NCI-H2107 treated with DMSO at 0.1 percent for 48 hours (cell line): ENCODE data around the gene DAB1.
A peak's percentile ranks its signal among the peaks of the same experiment; 100 is the strongest.
"Not testable (repeated sequence)": the region's sequence is repeated elsewhere in the genome, so short reads cannot be mapped to it uniquely, and the experiment has no call there.

Experiments
- DNase-seq: peaks from one replicate; lab custom pipeline; 2025; ENCODE audit not compliant: unreplicated experiment; lab: John Stamatoyannopoulos, UW

Gene DAB1

DNA sequence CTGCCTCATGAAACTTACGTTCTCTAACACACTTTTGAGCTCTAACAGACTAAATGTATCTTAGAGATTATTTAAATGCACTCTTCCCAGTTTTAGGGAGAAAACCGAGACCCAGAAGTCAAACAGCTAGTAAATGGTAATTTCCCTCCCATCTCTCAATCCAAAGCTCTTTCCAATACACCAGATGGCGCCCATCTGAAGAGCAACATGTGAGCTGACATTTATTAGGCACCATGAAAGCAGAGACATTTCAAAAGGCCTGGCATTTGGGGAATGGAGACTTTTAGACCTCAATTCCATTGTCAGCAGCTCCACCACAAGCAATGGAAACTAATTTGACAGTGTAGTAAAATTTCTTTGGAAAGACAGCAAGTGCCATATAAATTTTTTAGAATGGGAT is 191.4 kb downstream of the DAB1 start:
- DNase-seq, result no peak

- no peak for DNase-seq
Measured at GRCh38 chr1:57229998-57230397, 193.9 kb downstream of the DAB1 start.

- no peak for DNase-seq
Measured at GRCh38 chr1:57229076-57229475, 194.8 kb downstream of the DAB1 start.

DNA sequence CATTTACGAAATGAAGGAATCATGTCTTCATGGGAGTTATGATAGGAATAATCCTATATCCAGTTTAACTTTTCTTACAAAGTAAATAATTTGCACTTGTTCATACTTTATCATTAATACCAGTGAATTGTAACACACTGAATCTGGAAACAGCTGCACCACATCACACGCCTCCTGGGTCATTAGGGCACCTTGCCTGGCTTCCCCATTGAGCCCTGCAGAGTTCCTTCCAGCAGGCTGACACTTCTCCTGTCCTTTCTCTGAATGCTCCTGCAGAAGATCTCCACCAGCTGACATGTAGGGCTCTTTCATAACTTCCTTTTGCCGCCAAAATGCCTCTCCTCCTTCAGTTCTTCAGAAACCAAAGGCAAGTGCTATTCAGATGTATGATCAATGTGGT is 201.1 kb downstream of the DAB1 start:
- no peak for DNase-seq

DNA sequence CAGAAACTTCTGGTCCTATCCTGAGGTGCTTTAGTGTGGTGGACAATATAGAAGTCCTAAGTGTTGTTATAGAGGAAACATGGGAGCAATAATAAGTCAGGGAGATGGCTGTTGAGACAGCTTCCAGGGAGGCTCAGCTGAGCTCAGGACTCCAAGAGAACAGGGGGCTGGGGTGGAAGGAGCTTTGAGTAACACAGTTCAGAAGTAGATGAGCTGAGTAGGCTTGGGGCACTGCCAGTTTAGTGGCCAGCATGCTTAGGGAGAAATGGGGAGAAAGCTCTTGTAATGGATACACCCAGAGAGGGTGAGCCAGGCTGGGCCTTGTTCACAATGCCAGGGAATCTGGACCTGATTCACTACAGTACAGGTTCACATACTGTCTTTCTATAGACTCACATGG is 201.6 kb downstream of the DAB1 start:
- DNase-seq, result no peak

DNA sequence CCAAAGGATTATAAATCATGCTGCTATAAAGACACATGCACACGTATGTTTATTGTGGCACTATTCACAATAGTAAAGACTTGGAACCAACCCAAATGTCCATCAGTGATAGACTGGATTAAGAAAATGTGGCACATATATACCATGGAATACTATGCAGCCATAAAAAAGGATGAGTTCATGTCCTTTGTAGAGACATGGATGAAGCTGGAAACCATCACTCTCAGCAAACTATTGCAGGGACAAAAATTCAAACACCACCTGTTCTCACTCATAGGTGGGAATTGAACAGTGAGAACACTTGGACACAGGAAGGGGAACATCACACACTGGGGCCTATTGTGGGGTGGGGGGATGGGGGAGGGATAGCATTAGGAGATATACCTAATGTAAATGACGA is 203.0 kb downstream of the DAB1 start:
- not testable (repeated sequence) for DNase-seq

- DNase-seq, result no peak
Measured at GRCh38 chr1:57218487-57219079, 205.3 kb downstream of the DAB1 start.

DNA sequence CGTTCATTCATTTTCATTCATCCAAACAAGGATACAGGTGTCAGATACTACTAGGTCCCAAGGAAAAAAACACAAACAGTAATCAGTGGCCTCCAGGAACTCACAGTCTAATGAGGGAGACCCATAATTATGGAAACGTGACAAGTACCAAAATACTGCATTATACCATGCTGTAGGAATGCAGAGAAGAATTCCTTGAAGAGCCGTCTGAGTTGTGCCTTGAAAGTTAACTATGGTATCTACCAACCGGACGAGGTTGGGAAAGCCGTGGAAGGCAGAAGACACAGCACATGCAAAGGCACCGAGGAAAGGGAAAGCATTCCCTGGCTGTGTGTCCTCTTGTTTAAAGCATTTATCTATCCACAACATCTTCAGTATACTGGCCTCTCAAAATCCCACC is 206.0 kb downstream of the DAB1 start:
- no peak for DNase-seq

- peak; percentile 71 for DNase-seq
Measured at GRCh38 chr1:57214951-57215575, 208.8 kb downstream of the DAB1 start.

DNA sequence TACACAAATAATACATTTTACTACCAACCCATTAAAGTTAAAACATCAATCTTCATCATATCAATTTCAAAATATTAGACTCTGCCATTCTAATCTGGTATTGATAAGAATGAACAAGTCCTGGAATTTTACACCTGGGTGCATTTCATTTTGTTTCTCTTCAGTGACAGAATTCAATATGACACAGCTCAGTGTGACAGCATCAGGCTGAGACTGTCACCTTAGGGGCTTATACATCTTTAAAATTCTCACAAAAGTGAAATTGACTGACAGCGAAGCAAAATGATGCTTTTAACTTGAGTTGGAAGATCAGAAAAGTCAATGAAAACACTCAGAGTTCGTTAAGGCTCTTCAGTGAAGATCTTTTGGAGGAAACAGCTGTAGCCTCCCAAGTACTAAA is 213.0 kb downstream of the DAB1 start:
- DNase-seq, result no peak

GRCh38 chr1:57209495-57209894 is 214.4 kb downstream of the DAB1 start:
- no peak for DNase-seq

GRCh38 chr1:57208741-57209302 is 215.0 kb downstream of the DAB1 start:
- DNase-seq, result no peak

- no peak for DNase-seq
Measured at GRCh38 chr1:57206038-57206437, 217.8 kb downstream of the DAB1 start.

DNA sequence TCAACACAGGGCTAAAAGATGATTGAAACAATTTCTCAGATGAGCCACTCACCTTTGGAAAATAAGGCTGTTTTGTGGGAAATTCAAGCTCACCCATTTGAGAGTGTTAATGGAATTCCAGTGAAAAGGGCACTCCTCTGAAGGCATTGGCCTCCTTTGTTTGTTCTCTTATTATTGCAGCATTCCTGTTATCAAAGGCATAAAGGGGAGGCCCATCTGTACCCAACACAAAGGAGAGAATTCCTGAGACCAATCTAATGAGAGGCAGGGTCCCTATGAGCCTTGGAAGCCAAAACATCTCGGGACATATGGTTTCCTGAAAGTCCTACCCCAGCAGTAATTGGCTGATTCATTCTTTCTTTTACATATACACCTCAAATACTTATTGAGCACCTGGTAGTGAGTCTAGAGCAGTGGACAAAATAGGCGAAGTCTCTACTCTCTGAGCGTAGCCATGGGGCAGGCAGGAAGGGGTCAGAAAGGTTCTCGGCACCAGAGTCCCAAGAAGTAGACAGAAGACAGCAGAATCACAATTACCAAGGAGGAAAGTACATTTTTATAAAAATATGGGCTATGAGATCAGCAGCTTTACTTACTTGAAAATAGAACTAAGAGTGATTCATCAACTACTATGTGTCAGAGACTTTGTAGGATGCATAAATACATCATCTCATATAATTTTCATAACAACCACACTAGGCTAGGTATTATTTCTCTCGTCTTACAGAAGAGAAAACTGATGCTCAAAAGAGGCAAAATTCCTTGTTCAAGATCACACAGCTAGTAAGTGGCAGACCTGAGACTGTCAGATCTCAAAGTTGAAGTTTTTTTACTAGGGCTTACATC is 218.7 kb downstream of the DAB1 start:
- no peak for DNase-seq

GRCh38 chr1:57204091-57204490 is 219.8 kb downstream of the DAB1 start:
- DNase-seq, result no peak

GRCh38 chr1:57202241-57202640 is 221.6 kb downstream of the DAB1 start:
- DNase-seq, result no peak

- no peak for DNase-seq
Measured at GRCh38 chr1:57198912-57199311, 224.9 kb downstream of the DAB1 start.

- no peak for DNase-seq
Measured at GRCh38 chr1:57195436-57195941, 228.4 kb downstream of the DAB1 start.

DNA sequence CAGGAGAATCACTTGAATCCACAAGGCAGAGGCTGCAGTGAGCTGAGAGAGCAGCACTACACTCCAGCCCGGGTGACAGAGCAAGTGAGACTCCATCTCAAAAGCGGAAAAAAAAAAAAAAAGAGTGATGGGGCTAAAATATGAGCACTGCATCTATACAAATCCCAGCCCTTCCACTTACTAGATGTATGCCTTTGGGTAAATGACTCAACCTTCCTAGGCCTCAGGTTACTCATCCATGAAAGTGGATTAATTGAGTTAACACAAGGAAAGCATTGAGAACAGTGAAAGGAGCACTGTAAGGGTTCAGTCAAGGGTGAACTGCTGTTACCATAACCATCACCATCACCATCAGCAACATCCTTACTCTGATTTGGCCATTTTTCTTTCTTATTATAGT is 231.6 kb downstream of the DAB1 start:
- DNase-seq, result no peak

DNA sequence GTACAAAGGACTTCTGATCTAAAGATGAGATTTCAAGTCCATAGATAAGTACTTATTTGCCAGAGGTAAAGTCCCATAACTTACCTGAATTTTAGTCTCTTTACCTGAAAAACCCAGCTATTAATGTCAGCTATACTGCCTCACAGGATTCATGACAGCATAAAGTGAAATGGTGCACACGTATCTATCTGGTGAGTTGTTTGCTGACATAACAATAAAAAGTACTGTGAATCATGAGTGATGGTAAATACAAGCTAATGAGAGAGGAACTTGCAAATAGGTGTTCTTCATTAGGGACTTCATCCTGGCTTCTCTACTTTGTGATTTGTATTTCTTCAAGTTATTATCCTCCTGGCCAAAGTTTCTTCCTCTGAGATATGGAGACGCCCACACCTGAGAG is 233.0 kb downstream of the DAB1 start:
- DNase-seq, result no peak

DNA sequence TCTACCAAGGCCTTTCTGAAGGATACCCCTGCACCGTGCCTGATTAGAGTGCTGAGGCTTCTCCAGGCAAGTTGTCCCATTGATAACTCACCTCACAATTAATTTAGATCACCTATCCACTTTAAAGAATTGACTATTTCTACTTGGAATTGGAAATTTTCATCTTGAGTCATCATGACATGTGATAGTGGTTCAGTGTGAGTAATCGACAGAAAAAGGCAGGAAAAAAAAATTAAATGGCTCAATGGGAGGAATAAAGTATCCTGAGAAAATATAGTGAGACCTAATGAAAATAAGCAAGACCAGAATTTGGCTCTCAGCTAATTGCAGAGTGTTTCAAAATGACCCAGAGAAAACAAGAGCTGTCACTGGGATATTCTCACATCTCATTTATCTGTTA is 235.7 kb downstream of the DAB1 start:
- no peak for DNase-seq

DNA sequence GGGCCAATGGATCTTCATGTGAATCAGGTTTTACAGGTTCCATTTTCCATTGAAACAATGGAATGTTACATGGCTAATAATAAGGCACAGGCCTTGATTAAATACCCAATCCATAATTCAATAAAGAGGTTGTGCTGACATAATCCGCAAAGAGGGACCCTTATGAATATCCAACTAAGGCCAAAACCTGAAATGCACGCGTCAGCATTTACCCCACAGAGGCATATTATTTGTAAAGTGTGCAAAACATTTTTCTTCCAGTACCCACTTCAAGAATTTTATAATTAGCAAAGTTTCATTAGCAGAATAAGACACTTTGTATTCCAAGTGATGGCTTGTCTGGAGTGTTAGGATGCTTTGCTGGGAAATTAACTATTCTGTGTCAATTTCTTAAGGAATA is 237.4 kb downstream of the DAB1 start:
- no peak for DNase-seq
